NCI-H187 treated with DMSO at 0.1 percent for 48 hours (cell line): ENCODE measurements around the gene TGOLN2.
"Not testable (repeated sequence)": the region's sequence is repeated elsewhere in the genome, so short reads cannot be mapped to it uniquely, and the experiment has no call there.

Source experiments
- DNase-seq: peaks from one replicate; lab custom pipeline; 2025; lab: John Stamatoyannopoulos, UW

TGOLN2 gene

DNA sequence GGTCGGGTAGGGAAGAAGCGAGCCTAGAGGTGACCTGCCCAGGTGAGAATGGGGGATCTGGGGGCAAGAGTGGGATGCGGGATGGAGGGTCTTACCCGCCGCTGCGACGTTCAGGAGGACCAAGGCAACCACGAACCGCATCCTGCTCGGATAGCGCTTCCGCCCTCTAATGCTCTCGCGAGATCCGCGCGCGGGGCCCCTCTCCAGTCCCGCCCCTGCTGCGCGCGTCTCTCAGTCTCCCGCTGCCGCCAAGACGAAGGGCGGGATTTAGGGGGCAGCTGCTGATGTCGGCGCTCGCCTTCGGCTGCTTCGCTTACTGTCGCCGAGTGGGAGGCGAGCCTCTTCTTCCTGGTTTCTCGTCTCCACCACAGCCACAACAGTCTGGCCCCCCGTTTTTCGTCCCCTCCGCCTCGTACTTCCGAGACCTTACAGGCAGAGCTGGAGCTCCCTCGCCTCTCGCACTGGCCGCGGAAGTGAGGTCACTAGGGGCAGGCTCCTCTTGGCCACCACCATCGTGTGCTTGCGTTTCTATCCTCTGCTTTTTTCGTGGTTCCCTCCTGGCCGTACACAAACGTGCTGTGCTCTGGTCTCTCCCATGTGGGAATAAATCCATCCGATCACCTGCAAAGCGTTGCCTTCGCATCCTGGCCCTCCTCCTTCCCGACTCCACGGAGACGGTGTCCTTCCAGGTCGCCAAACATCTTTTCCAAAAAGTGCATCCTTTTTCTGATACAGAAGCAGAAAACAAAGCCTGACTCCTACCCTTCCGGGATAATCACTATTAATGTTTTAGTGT lies at the start of gene TGOLN2:
Gene TGOLN2 (minus strand): TSS at position 168 of the 796 bp plus-strand sequence. CDS start 27 bp downstream, at position 141.
- DNase-seq: peak; percentile 56

DNA sequence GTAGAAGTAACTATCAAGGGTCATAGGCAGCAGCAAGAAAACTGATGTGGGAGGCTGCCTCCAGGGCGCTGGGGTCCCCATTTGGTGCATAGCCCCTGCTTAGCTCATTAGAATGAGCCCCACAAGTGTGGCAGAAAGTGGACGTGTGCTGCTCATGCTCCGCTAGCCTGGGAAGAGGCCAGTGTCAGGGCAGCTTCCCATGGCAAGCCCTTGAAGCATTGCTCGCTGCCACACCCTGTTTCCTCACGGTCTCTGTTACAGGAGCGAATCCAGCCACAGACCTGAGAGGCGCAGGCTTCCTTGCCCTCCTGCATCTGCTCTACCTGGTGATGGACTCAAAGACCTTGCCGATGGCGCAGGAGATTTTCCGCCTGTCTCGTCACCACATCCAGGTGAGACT lies 49.3 kb upstream of the TGOLN2 start:
- no peak for DNase-seq

DNA sequence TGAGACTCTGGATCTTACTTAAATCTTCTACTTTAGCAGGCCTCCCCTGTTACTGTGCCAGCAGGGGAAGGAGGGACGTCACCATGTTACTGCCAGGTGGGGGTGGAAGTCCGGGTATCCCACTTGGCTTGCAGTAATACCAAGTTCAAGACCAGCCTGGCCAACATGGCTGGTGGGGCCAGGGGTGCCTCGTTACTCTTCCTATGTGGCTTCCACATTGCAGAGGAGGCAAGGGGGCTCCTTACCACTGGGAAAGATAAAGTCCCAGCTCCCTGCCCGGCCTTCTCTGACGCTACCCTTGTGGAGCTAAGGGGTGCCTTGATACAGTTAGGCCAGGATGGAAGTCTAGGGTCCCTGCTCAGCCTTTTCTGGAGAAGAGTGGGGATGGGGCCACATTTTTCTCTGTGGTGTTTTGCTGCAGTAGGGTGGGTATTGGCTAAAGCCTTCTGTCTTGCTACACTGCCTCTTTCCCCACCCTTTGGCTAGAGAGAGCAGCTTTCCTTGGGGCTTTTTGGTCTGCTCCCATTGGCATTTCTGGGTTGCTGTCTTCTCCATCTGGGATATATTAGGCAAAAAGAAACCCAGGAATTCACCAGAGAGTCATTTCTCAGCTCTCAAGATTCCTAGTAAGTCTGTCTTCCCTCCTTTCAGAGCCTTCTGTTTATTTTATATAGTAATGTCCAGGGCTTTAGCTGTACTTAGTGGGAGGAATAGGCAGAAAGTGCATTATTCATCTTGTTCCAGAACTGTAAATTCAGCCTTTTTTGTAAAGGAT lies 48.7 kb upstream of the TGOLN2 start:
- DNase-seq: no peak

DNA sequence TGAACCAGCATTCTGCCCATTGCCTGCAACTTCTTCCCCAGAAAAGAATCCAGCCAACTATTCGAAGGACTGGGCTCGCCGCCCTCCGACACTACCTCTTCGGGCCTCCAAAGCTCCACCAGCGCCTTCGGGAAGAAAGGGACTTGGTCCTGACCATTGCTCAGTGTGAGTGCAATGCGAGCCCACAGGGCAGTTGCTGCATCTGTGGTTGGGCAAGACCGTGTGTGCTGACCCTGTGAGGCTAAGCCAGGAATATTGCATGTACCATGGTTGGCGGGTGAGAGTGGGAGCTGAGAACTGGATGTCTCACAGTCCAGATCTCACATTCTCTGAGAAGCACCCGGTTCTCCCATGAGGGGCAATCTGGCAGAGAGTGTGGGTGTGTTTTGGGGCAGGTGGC lies 43.3 kb upstream of the TGOLN2 start:
- no peak for DNase-seq

DNA sequence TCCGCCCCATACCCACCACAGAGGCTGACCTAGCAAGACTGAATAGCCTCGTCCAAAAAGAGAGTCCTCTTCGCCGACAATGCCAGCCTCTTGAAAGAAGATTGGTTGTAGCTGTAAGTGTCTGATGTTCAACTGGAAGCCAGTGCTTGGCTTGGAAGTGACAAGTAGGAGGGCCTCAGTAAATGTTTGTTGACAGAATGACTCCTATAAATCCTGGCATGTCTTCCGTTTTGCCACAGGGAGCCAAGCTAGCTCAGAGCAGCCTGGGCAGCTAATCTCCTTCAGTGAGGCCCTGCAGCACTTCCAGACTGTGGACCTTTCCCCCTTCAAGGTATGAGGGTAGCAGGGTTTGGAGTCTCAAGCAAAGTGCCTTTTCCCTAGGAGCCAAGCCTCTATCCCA lies 41.7 kb upstream of the TGOLN2 start:
- DNase-seq: no peak

DNA sequence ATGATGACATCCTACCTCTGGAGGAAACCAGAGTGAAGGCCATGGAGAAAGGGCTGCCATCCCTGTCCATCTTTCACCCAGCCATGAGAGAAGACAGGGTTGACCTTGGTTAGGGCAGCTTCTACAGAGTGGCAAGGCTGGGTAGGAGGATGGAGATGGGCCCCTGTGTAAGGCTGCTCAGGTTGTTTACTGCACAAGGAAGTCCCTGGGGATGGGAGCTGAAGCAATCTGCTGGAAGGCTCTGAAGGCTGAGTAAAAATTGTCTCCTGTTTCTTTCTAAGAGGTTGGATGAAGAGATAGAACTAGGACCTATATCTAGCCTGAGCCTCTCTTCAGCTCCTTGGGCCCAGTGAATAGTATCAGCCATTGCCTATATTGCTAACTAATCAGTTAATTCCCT lies 41.1 kb upstream of the TGOLN2 start:
- no peak for DNase-seq

DNA sequence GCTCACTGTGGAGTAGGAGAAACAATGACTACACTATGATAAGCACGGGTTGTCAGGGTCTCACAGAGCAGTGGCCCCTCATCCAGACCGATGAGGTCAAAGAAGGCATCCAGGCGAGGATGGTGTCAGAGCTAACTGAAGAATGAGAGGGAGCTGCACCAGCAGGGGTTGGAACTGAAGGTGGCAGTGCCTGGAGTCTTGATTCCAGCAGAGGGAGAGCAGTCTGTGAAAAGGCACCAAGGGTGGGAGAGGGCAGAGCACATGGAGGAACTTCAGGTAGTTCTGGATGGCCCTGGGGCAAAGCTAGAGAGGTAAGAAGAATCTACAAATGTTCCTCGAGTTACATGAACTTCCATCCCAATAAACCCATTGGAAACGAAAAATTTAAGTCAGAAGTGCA lies 39.4 kb upstream of the TGOLN2 start:
- DNase-seq: no peak

DNA sequence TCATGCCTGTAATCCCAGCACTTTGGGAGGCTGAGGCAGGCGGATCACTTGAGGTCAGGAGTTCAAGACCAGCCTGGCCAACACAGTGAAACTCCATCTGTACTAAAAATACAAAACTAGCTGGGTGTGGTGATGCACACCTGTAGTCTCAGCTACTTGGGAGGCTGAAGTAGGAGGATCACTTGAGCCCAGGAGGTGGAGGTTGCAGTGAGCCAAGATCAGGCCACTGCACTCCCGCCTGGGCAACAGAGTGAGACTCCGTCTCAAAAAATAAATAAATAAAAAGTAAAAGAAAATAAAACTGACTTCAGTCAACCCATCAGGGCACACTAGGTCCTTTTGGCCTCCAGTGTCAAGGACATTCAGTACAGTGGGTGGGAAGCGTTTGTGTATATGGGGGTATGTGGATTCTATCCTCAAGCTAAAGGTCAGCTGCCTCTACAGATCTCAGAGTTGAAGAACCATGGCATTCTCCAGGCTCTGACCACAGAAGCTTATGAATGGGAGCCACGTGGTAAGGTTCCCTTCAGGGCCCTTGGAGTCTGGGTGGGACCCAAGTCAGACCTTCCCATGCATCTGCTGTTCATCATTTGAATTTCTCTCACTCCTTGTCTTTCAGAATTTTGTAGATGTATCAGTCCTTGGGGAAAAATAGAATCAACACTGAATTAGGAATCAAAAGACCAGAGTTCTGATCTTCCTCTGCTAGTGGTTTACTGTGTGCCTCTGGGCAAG lies 35.0 kb upstream of the TGOLN2 start:
- DNase-seq: not testable (repeated sequence)

DNA sequence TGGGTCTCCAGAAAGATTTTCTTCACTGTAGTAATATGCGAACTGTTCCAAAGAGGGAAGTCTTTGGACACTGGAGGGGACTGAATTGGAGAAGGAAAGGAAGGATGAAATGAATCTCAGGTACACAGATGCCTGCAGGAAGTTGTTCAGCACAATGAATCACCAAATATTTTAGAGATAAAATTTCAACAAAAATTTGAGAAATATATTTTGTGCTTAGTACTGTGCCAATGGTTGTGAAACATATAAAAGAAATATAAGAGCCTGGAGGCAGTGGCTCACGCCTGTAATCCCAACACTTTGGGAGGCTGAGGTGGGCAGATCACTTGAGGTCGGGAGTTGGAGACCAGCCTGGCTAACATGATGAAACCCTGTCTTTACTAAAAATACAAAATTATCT lies 29.9 kb upstream of the TGOLN2 start:
- no peak for DNase-seq

DNA sequence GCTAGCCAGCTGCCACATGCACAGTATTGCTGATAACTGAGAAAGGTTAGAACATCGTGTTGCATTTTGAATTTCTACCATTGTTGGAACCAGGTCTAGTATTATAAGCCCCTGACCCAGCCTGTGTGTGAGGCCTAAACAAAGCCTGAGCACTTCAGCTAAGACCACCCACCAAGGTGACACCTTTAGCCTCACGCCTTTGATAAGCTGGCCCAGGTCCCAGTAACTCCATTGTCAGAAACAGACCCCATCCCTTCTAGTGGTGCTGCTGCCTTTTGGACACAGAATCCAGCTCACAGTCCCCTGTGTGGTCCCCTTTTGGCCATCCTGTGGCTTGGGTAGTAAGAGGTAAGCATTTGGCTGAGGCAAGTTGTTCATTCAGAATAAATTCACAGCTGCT lies 28.4 kb upstream of the TGOLN2 start:
- no peak for DNase-seq

DNA sequence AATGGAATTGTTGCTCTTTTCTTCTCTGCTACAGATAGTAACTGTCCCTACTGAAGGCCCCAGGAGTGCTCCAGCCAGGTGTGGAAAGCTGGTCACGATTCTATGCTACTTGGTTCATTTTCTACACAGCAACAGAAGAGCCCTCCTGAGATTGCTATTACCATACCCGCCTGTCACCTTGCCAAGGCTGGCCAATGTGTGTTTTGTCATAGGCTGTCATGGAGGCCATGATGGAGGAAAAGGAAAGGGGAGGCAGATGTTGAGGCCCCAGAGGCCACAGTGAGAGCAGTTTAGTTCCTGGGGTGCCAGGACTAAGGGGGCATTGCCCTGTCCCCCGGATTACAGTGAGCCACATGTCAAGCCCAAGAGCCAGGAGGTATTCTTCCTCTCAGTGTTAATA lies 27.7 kb upstream of the TGOLN2 start:
- DNase-seq: no peak

DNA sequence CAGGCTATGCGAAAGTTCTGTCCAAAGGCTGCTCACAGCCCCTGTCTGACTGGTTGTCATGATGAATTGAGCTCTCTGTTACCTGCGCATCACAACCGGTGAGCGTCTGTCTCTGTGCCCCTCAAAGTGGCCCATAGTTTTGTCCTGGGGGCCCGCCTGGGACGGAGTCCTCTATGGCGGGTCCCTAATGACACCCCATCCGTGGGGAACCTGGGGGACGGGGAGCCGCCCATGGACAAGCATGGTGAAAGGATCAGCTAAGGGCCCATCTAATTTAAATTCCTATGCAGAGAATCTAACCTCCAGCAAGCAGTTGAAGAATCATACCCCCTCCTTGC lies 27.3 kb upstream of the TGOLN2 start:
- no peak for DNase-seq

DNA sequence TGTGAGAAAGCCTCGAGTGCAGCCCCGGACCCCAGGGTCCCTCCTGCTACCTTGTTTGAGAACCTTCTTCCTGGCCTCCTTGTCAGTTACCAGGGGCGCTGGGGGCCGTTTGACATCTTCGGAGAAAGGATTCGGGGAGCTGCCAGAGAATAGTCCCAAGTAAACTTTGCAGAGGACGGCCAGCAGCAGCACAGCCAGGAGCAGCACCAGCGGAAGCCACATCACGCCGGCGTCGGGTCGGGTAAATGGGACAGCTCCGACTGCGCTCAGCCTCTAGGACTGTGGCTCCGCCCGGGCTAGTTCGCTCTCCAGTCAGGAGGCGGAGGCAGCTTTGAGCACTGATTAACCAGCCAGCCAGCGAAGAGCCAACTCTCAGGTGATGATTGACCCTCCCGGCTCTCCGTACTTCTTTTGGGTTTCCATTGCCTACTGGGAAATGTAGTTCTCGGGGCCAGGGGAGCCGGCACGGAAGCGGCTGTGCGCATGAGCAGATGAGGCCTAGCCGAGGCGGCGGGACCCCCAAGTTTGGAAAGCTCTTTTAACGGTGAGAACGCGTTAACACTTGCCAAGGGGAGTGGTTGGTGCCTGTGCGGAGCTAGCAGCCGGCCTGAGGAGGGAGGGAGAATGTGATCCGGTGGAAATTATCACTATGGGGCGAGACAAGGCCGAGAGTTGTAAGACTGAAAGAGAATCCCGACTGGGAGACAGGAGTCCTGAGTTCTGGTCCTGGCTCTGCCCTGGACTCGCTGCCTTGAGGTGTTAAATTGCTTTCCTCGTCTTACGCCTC lies 26.7 kb upstream of the TGOLN2 start, which contains the start of the genes ELMOD3 and RETSAT:
Gene ELMOD3 (plus strand): TSS at position 484 of the 787 bp plus-strand sequence. CDS start 2,430 bp downstream, outside the sequence.
Gene RETSAT (minus strand): TSS at position 243 of the 787 bp plus-strand sequence. CDS start 21 bp downstream, at position 222.
- peak; percentile 96 for DNase-seq

DNA sequence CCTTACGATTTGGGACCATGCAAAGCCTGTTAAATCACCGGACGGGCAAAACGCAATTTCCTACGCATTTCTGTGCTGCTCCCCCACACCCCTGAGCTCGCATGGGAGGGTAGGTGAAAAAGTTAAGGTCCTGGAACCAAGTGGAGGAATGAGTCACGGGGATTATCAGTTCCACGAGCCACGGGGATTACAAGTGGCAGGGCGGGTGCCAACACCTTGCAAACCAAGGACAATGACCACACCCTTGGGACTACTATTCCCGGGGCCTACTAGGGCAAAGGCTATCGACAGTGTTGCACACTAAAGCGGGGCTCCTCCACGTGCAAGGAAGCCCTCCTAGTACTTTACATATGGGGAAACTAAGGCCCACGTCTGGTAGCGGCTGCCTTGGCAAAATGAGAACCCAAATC lies 26.1 kb upstream of the TGOLN2 start:
- no peak for DNase-seq

DNA sequence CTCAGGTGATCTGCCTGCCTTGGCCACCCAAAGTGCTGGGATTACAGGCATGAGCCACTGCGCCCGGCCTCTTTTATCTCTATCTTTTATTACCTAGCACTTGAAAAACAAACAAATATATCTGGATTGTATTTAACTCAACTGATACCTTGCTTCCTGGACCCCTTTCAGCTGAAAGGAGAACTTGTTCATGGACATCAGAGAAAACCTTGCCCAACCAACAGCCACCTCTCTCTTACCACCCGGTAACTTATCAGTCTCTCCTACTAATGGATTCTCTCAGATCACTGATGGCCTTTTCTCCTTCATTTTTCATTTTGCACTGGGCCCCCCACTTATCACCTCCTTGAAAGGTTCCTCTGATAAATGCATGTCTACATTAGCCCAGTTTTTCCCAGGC lies 19.8 kb upstream of the TGOLN2 start:
- DNase-seq: no peak

DNA sequence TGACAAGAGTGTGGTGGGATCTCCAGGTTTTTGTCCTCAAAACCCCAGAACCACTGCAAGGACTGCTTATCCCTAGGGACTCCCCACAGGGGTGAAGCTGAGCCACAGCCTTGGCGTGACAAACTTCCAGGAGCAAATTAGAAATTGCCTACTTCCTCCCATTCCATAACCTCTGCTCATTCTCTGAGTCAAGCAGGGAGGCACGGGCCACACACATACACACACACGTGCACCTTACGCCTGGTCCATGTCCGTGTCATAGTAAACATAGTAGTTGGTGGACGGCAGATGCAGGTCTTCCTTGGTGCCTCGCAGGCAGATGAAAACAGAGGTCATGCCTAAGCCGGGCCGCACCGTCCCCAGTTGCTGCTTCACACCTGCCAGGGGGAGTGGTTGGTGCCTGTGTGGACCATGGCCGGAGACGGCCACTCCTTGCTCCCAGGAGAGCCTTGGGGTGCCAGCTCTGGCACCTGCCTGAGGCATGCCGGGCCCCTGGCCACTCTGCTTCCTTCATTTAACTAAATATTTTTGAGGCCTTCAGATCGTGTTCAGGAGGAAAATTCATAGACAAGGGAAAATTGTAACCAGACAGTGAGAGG lies 16.7 kb upstream of the TGOLN2 start:
- no peak for DNase-seq

DNA sequence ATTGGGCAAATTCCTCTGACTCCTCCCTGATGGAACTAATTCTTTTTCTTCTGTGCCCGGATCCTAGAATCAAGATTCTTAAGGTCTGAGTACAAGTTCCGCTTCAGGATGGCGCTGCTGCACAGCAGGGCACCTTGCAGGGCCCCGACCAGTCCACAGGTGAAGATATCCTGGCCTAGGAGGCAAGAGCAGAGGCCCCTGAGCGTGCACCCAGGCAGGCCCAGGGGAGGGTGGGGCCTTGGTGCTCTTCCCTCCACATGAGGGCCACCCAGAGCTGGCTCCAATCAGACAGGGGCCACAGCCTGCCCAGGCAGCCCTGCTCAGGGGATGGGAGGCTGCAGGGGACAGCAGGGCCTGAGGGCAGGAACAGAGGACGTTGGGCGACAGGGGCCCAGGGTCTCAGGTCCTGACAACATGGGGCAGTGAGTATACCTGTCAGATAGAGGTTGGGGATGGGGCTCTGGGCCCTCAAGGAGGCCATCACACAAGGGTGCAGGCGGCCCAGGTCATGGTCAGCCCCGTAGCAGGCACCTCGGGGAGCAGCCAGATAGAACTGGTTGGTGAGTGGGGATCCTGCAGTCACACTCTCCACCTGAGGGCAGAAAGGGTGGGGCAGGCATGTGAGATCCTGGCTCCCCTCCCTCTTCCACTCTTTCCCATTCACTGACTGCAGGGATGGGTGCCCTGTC lies 15.6 kb upstream of the TGOLN2 start:
- DNase-seq: not testable (repeated sequence)

DNA sequence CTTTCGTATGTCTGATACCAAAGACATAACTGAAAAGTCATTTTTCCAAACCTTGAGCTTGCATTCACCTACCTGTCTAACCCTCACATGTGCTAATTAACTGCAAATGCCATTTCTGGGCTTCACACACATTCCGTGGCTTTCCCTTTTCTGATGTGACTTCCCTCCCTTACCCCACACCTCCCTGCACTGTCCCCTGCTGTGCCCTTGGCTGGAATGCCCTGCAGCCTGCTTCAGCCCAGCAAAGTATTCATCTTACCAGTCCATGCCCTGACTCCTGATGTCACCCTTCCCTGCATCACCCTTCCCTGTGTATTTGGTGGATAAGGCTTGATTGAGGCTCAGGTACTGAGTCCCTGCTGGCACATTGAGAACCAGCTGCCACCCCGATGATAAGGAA lies 14.4 kb upstream of the TGOLN2 start:
- DNase-seq: no peak

DNA sequence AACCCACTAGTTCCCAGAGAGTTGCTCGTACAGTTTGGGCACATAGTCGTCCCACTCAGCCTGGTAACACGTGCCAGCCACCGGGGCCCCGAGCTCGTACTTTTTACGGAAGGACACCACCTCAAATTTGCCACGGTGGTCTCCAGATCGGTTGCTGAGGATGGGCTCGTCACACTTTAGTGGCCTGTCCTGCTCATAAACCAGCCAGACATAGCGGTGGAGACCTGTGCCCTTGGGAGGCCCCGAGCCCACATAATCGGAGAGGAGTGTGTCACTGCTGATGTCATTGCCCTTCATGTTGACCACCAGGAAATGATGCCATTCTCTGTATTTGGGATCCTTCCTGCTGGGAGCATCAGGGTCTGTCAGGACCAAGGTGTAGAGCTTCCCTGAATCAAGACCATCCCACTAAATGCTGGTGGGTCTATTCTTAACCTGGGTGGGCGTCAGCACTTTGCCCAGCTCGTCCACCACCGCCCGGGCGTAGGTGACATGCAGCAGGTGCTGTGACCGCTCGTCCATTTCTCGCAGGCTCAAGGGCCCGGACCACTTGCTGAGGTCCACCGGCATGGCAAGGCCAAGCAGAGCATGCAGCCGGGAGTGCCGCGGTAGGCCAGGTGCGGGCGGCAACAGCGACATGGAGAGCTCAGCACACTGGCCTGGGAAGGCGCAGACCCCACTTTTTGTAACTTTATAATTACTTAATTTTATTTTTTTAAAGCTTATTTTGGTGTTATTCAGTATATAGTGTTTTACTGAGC lies 13.7 kb upstream of the TGOLN2 start:
- no peak for DNase-seq
